Stimulated activated CD4-positive, alpha-beta T cell treated with anti-CD3 and anti-CD28 coated beads, TNF-alpha, amount 100 ng/mL, for 24 hours (primary cell): Measurements from ENCODE around the gene BASP1.

Experiments used
- DNase-seq, 3 experiments: peaks; one replicate each; pipeline ENCODE4 v3.0.0-alpha.2; 2020; ENCODE audit warnings: low read depth in 3 of 3

The BASP1 gene, protein sequence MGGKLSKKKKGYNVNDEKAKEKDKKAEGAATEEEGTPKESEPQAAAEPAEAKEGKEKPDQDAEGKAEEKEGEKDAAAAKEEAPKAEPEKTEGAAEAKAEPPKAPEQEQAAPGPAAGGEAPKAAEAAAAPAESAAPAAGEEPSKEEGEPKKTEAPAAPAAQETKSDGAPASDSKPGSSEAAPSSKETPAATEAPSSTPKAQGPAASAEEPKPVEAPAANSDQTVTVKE

DNA sequence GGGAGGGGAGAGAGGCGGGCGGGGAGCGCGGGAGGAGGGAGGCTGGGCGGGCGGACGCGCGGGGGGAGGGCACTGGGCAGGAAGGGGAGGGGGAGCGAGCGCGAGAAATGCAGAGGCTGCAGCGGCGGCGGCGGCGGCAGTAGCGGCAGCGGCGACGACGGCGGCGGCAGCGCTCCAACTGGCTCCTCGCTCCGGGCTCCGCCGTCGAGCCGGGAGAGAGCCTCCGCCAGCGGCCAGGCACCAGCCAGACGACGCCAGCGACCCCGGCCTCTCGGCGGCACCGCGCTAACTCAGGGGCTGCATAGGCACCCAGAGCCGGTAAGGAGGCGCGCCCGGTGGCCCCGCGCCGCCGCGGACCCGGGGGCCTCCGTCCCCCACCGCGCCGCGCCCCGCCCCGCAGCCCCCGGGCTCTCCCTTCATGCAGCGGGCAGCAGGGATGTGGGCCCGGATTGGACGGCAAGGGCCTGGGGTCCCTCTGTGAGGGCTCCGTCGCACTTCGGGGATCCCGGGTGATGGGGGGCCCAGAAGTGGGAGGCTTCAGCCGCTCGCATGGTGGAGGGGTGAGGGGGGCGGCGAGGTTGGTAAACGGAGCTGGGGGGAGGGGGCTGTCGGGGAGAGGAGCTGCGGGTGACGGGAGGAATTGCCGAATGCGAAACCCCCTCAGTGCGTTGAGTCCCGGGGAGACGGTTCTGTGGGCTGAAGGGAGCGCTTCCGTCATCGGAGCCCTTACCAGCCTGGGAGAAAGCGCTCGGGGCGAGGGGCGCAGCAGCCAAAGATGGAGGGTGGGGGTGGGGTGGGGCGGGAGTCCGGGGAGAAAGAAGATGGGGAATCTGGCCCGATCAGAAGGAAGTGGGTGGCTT lies at the start of gene BASP1:
Gene BASP1 (plus strand): TSS at position 139 of the 860 bp plus-strand sequence. CDS start 57,586 bp downstream, outside the sequence.
- peak in 1 of 3 experiments; percentile 14 for DNase-seq

DNA sequence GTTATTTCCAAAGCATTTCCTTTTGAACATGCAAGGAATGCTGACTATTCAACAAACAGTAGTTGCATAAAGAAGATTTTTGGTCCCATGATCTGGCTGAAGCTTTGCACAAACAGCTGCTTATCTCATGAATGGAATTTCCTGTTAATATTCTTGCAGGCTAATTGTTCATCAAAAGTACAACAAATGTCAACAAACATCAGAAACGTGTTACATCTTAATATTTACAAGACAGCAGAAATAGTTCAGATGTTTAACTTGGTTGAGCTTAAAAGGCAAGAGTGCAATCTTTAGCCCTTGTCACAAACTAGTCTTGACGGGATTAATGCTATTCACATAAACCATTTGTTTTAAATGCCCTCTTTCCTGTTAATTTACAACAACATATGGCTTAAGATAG lies 47.9 kb upstream of the BASP1 start:
- DNase-seq = no peak

GRCh38 chr5:17172791-17173190 lies 44.6 kb upstream of the BASP1 start:
- DNase-seq = no peak

DNA sequence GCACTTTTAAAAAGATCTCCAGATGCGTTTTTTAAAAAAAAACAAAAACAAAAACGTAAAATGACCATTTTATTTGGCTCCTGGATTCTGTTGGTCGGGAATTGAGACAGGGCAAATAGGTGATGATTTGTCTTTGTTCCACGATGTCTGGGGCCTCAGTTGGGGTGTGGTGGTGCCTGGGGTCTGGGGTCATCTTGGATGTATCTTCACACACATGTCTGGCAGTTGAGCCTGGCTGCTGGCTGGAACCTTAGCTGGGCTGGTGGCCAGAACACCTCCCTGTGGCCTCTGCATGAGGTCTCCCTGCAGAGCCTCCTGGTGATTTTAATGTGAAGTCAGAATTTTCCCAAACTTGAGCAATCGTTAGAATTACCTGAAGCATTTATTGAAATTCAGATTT lies 42.5 kb upstream of the BASP1 start:
- DNase-seq = no peak

GRCh38 chr5:17177501-17178372 lies 39.7 kb upstream of the BASP1 start:
- no peak for DNase-seq

DNA sequence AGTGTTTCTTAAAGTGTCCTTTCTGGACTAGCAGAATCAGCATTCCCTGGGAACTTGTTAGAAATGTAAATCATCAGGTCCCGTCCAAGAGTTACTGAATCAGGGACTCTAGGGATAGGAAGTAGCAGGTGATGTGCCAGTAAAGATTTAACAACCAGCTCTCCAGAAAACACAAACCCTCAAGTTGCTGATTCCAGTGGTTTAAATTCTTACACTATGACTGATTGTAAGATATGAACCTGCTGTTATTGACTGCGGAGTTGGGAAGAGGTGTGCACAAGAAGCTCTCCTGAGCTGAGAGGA lies 39.1 kb upstream of the BASP1 start:
- no peak for DNase-seq

DNA sequence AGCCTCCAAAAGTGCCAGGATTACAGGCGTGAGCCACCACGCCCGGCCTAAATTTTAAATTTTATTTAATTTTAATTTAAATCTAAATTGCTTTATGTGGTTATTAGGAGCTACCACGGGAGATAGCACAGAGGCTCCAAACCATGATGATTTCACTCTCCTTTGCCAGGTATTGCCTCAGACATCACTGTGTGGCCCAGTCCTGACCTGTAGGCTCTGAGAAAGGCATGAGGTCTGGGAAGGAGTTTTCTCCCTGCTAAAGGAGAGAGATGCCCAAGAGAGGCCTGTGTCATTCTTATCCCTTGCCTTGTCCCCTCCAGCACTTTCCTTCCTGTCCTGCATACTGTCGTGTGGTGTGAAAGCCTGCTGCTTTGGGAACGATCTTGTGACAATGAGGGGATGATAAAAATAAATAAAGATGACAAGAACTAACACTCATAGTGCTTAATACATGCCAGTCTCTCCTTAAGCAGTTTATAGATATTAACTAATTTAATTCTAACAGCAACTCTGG lies 37.0 kb upstream of the BASP1 start:
- no peak for DNase-seq

- peak in 2 of 3 experiments; percentile 12 to 20 for DNase-seq
Measured at GRCh38 chr5:17180864-17181723, 36.3 kb upstream of the BASP1 start.

DNA sequence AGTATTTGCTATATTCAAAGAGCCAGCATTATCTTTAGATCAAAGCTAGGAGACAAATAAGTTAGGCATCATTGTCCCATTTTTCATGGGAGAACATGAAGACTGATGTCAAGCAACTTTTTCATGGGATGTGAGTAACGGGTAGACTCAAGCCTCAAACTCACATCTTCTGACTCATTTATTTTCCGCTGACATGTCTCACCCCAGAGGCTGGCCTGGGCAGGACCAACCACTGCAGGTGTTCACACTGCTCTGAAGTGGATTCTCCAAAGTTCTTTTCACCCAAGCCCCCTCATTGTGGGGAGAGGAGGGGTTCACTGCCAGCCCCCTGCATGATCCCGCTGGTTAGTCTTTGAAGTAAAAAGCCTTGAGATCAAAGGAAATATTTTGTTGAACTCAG lies 34.9 kb upstream of the BASP1 start:
- no peak for DNase-seq

DNA sequence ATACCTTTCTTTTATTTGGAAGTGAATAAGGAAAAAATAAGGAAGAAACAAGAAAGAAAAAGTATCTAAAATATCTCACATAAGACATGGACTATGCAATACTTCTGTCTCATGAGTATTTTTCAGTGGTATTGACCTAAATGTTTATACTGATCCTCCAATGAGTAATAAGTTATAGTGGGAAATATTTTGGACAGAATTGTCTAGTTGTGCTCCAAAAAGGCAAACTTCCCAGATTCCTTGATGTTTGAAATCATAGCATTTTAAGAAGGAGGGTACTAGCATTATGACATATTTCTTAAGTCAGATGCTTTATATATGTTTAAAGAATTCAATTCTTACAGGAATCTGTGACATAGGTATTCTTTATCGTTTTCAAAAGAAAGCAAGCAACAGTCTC lies 34.5 kb upstream of the BASP1 start:
- no peak for DNase-seq

DNA sequence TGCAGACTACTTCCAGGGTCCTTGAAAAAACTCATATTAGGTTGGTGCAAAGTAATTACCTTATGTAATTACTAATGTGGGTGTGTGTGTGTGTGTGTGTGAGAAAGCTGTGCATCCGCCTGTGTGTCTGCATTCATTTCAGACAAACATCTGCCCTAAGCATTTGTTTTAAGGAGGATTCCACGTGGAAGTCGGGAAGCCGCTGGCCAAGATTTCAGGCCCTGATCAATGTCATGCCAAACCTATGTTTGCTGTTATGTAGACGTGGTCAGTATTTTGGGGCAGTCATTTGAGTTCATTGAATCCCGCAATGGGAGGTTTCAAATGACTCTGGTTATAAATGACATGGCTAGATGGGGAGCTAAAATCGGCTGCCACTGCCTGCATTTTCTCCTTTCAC lies 33.6 kb upstream of the BASP1 start:
- no peak for DNase-seq

DNA sequence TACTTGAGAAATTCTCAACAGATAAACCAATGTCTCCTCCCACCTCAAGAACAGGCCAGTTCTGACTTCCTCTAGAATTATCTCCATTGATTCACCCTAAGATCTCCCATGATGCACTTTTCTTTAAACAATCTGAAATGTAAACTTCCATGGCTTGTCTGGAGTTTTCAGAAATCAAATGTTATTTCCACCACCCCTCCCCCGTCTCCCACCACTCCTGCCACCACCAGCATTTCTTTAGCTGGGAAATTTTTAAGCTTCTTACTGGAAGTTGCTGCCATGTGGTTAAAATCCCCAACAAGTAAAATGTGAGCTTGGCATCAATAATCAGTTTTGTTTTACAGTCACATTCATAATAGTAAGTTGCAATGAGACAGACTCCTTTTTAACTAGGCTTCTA lies 32.8 kb upstream of the BASP1 start:
- no peak for DNase-seq

DNA sequence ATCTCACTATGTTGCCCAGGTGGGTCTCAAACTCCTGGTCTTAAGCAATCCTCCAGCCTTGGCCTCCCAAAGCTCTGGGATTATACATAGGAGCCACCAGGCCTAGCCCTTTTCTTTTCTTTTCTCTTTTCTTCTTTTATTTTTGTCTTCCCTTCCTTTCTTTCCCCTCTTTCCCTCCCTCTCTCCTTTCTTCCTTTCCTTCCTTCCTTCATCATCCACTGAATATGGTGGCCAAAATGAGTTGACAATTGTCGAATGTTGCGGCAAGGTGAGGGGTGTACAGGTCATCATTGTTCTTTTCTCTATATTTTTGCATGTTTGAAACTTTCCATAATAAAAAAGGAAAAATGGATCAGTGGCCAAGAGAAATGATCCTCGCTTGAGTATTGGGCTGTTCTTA lies 32.1 kb upstream of the BASP1 start:
- no peak for DNase-seq

- no peak for DNase-seq
Measured at GRCh38 chr5:17185773-17186172, 31.7 kb upstream of the BASP1 start.

GRCh38 chr5:17186256-17186655 lies 31.2 kb upstream of the BASP1 start:
- DNase-seq = no peak

DNA sequence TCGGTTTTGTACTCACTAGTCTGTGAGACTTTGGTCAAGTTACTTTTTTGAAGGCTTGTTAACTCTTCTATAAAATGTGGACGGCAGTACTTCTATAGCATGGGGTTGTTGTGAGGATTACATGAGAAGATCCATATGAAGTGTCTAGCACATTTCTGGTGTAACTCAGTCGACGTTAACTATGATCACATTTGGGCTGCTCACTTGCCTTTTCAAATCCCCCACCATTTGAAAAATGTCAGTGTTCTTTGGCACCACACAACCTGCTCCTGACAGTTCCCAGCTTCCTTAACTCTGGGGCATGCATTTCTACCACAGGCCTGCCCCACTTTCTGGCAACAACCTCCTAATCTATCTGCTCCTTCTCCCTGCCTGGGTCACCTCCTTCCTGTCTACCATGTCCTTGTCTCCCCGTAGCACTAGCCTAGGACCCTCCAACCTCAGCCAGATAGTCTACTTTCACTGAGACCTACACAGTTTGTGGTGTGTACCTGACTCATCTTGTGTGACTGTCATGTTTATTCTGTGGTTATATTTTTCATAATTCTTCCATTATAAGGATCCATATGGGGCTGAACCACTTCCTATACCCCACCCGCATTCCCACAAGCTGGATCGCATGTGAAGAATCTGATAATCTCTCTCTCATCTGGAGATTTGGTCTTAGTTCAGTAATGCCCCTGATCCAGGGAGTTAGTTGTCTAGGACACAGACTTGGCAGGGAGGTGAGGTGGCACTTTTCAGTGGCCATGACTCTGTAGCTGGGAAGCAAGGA lies 30.2 kb upstream of the BASP1 start:
- no peak for DNase-seq

- DNase-seq = no peak
Measured at GRCh38 chr5:17187786-17188170, 29.7 kb upstream of the BASP1 start.

GRCh38 chr5:17189381-17190036 lies 27.9 kb upstream of the BASP1 start:
- peak; percentile 31 to 63 (median 35) for DNase-seq

DNA sequence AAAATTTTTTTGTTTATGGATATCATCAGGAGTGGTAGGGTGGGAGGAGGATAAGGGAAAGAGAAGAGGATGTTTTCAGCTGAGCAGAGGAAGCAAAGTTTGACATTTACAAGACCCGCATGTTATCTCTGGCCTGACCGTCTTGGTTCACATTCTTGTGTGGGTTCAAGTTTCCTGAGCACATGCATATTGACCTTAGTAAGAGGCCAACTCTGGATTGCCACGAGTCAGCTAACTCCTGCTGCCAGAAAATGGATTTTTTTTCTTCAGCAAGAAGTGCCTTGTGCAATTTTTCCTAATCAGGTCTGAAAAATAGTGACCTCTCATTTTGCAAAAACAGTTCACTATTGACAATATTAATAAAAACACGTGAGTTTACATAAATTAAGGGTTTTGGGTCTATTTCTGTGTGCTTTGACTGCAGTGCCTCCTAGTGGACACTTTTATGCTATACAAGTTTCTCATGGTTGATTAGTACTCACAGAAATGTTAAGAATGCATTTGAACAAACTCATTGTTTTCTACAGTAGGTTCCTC lies 27.1 kb upstream of the BASP1 start:
- DNase-seq = no peak
